ENCODE measurements around the gene DNAAF5.

The DNAAF5 gene

GRCh38 chr7:707296-708000, 19.1 kb upstream of the DNAAF5 start:
- DNase-seq (ENCODE audit: low spot score): no peak
- TF ChIP-seq CTCF (IDR thresholded peaks at IDR 0.05; ENCODE audit: extremely low read depth, missing control alignments): no peak

DNA sequence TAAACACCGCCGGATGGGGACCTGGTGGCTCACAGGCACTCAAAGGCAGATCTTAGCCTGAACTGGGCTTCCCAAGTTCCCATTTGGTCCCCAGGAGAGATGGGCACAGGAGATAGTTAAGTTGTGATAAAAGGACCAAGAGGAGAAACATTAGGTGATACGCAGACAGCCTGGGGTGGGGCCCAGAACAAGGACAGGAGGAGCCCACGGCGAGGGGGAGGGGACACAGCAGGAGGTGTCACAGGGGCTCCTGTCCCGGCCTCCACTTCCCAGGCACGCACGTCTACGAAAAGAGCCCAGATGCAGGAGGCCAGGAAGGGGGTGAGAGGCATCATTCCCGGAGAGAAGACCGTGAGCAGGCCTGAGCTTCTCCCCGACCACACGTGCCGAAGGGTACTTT, 16.3 kb upstream of the DNAAF5 start:
- no peak for TF ChIP-seq CTCF (IDR thresholded peaks at IDR 0.05; ENCODE audit: extremely low read depth, missing control alignments)
- DNase-seq (ENCODE audit: low spot score): no peak

DNA sequence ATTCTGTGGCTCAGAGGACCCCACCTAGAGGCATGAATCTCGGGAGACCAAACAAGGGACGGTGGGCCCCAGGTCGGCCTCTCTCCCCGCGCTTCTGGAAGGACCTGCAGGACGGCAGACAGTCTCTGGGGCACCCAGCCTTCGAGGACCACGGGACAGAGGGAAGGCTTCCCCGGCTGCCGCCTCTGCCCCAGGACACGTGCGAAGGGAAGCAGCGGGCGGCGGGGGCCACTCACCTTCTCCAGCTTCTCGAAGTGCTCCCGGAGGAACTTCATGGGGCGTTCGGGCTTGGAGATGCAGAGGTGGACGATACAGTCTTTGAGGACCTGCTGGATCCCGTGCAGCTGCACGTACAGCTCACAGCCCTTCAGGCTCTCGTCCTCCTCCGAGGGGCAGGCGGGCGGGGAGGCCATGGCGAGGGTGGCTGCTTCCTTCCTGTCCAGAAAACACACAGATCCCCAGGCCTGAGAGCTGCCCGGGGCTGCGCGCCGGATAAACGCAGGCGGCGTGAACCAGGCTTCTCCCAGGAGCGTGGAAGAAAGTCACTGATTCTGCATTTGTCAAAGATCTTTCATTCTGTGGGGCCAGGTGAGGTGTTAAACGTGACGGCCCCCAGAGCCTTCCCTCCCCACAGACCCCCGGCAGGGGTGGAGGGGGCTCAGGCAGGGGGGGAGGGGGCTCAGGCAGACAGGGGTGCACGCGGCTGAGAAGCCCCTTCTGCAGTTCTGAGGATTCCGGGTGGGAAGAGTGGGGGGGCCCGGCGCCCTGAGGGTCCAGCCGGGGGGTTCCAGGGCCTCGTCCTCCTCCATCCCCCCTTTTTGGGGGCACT, 15.2 kb upstream of the DNAAF5 start:
- no peak for TF ChIP-seq CTCF (IDR thresholded peaks at IDR 0.05; ENCODE audit: extremely low read depth, missing control alignments)
- DNase-seq (ENCODE audit: low spot score): no peak

DNA sequence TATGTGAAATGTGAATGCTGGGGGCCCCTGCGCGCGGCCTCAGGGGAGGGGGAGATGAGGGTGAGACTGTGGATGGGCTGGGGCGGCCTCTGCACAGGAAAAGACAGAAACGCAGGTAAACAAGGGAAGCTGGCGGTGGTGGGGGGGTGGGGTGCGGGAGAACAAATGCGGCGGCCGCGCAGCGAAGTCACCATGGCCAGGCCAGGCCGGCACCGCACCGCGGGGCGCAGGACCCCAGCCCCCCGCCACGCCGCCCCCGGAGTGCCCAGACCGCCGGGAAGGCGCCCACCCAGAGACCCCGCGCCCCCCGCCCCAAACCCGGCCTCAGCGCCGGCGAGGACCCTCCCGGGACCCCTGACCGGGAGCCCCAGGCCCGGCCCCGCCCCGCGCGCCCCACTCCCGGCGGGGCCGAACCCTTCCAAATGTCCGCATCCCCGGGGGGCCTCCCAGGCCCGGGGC, 14.5 kb upstream of the DNAAF5 start:
- TF ChIP-seq CTCF (IDR thresholded peaks at IDR 0.05; ENCODE audit: extremely low read depth, missing control alignments): no peak
- no peak for DNase-seq (ENCODE audit: low spot score)

DNA sequence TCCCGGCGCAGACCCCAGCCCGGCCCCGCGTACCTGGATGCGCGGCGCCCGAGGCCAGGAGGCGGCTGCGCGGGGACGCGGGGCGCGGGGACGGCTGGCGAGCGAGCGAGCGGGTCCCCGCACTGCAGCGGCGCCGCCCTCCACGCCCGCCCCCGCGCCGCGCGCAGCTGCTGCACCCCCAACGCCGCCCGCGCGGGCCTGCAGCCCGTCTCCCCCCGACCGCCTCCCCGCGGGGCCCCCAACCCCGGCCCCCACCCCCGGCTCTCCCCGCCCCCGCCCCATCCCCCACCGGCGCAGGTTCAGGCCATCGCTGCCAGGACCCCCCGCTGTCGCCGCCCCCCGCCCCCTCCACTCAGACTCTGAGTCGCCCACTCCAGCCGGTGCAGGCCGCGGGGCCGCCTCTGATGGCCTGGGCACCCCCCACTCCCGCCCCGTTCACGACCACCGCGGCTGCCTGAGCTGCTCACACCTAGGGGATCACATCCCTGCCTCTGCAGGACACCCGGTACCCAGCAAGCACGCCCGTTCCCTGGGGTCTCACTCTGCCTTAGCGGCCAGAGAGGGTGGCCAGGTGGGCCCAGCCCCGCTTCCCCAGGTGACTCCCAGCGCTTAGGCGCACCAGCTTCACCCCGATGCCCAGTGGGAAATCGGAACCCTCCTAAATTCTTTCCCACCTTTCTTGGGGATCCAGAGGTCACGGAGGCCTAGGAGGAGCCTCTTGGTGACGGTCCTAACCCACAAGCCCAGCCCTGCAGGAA, 13.9 kb upstream of the DNAAF5 start:
- DNase-seq (ENCODE audit: low spot score): peak; percentile 67
- no peak for TF ChIP-seq CTCF (IDR thresholded peaks at IDR 0.05; ENCODE audit: extremely low read depth, missing control alignments)

DNA sequence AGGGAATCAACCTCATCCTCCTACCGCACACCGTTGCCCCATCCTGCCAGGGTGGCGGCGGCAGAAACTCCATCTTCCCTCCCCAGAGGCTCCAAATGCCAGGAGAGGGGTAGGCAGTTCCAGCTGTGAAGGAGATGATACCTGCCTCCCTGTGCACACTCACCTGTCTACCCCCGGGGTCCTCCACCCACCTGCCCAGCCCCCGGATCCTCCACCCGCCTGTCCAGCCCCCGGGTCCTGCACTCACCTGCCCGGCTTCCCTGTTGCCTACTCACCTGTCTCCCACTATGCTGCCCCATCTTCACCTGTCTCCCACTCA, 13.4 kb upstream of the DNAAF5 start:
- no peak for DNase-seq (ENCODE audit: low spot score)

More for the DNA sequence above, 13.4 kb upstream of the DNAAF5 start:
- no peak for TF ChIP-seq CTCF (IDR thresholded peaks at IDR 0.05; ENCODE audit: extremely low read depth, missing control alignments)
